Hepatic stellate cell (primary cell): ENCODE data around the gene PIEZO2.
"Not testable (repeated sequence)": the region's sequence is repeated elsewhere in the genome, so short reads cannot be mapped to it uniquely, and the experiment has no call there.

Experiments used
- DNase-seq: peaks from one replicate; pipeline ENCODE4 v3.0.0; 2011; ENCODE audit warnings: low spot score

PIEZO2 gene

GRCh38 chr18:11148680-11149440 lies 509 bp downstream of the PIEZO2 start:
- DNase-seq = no peak

- DNase-seq = no peak
These were observed 1.2 kb downstream of the PIEZO2 start for GRCh38 chr18:11147962-11148679.

- no peak for DNase-seq
These were observed 1.9 kb downstream of the PIEZO2 start for GRCh38 chr18:11147371-11147951.

- no peak for DNase-seq
These were observed 2.4 kb downstream of the PIEZO2 start for GRCh38 chr18:11146947-11147345.

- no peak for DNase-seq
These were observed 3.0 kb downstream of the PIEZO2 start for GRCh38 chr18:11146238-11146946.

GRCh38 chr18:11145413-11146191 lies 3.8 kb downstream of the PIEZO2 start:
- DNase-seq = no peak

GRCh38 chr18:11137400-11137799 lies 12.0 kb downstream of the PIEZO2 start:
- no peak for DNase-seq

GRCh38 chr18:11136241-11136640 lies 13.1 kb downstream of the PIEZO2 start:
- DNase-seq = no peak

- no peak for DNase-seq
These were observed 14.4 kb downstream of the PIEZO2 start for GRCh38 chr18:11134940-11135339.

GRCh38 chr18:11129059-11129458 lies 20.3 kb downstream of the PIEZO2 start:
- DNase-seq = not testable (repeated sequence)

GRCh38 chr18:11125492-11126315 lies 23.7 kb downstream of the PIEZO2 start:
- DNase-seq = no peak

GRCh38 chr18:11124054-11124453 lies 25.3 kb downstream of the PIEZO2 start:
- no peak for DNase-seq

GRCh38 chr18:11121443-11121849 lies 27.9 kb downstream of the PIEZO2 start:
- no peak for DNase-seq

GRCh38 chr18:11119959-11120587 lies 29.3 kb downstream of the PIEZO2 start:
- DNase-seq = no peak

- no peak for DNase-seq
These were observed 29.8 kb downstream of the PIEZO2 start for GRCh38 chr18:11119550-11119949.

GRCh38 chr18:11118051-11118766 lies 31.2 kb downstream of the PIEZO2 start:
- no peak for DNase-seq

- no peak for DNase-seq
These were observed 34.1 kb downstream of the PIEZO2 start for GRCh38 chr18:11115276-11115675.

- DNase-seq = no peak
These were observed 34.7 kb downstream of the PIEZO2 start for GRCh38 chr18:11114653-11115052.

GRCh38 chr18:11113937-11114336 lies 35.4 kb downstream of the PIEZO2 start:
- no peak for DNase-seq
